Esophagus muscularis mucosa (tissue), 4 donors: ENCODE results near the gene TGFBR3.

Experiments
- EP300 ChIP-seq: sonication (generic); formaldehyde crosslinking; IDR thresholded peaks from one replicate; pipeline ENCODE4 v1.6.1; 2017; ENCODE audit warnings: antibody characterized with exemption
- POLR2A ChIP-seq: fragments of 450-650 bp; IDR thresholded peaks from one replicate; pipeline ENCODE4 v1.6.1; 2017; ENCODE audit warnings: antibody characterized with exemption, moderate library complexity, mild to moderate bottlenecking, low read depth
- TF ChIP-seq, protein P1 (sequence below), 3 experiments: fragments of 200-600 bp in 2 of 3; fragments of 450-650 bp in 1 of 3; sonication (generic) in 2 of 3; IDR thresholded peaks; one replicate each; pipeline ENCODE4 v1.5.1; 2017 to 2019; ENCODE audit warnings: antibody characterized with exemption in 3 of 3, mild to moderate bottlenecking in 2 of 3, moderate library complexity in 1 of 3

DNA sequence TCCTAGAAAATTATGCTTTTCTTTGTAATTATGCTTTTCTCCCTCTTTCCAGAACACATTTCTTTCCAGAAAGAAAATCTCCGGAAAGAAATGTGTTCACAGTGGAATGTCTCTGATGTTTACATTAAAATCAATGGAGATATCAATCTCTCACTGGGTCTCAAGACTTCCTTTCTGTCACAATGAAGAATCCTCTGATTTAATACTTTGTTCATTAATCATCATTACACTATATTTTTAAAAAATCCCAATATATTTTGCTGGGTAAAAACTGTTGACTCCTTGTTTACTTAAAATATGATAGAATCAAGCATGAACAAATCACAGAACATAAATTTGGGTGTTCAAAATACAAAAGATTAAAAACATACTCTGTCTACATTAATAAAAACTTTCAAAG is 26.3 kb upstream of the TGFBR3 start:
- TF ChIP-seq EP300 (no peak), POLR2A (no peak)
- TF ChIP-seq, protein P1, sequence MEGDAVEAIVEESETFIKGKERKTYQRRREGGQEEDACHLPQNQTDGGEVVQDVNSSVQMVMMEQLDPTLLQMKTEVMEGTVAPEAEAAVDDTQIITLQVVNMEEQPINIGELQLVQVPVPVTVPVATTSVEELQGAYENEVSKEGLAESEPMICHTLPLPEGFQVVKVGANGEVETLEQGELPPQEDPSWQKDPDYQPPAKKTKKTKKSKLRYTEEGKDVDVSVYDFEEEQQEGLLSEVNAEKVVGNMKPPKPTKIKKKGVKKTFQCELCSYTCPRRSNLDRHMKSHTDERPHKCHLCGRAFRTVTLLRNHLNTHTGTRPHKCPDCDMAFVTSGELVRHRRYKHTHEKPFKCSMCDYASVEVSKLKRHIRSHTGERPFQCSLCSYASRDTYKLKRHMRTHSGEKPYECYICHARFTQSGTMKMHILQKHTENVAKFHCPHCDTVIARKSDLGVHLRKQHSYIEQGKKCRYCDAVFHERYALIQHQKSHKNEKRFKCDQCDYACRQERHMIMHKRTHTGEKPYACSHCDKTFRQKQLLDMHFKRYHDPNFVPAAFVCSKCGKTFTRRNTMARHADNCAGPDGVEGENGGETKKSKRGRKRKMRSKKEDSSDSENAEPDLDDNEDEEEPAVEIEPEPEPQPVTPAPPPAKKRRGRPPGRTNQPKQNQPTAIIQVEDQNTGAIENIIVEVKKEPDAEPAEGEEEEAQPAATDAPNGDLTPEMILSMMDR (IDR thresholded peaks at IDR 0.05), result no peak
